K562 (cell line): ENCODE data around the gene MED15. TPM values are rescaled to one million over a fixed set of nuclear protein-coding genes. Genes with fewer than 3 reads are reported as not detected.

Experiments
- ATAC-seq: fragments of 200-7000 bp; cut with Tn5 transposase; 3 replicates; pipeline ENCODE4 v1.9.1; 2020; ENCODE audit warnings: moderate library complexity
- BruUV-seq: library from RNA; stranded (reverse); fragments of 400-500 nt; replicated peaks from 2 replicates; lab custom pipeline; 2021; lab: Mats Ljungman, UMichigan
- CTCF ChIA-PET: fragments of 300-600 bp; formaldehyde crosslinking; extraction: SDS; loops from one replicate; lab custom pipeline; 2021; ENCODE audit warnings: low intra/inter-chr PET ratio; lab: Yijun Ruan, JAX
- POLR2A ChIA-PET: fragments of 300-600, 350-650 bp; sonication (Branson Sonifier 250); formaldehyde crosslinking; extraction: SDS; loops from one replicate; lab custom pipeline; 2021; ENCODE audit warnings: antibody characterized with exemption, inconsistent platforms; lab: Yijun Ruan, JAX
- DNase-seq, 4 experiments: peaks; one replicate each; pipeline versions ENCODE4 v3.0.0 to v3.0.0-alpha.2; 2011 to 2018; ENCODE audit warnings: low spot score in 3 of 4, mixed read lengths in 3 of 4; ENCODE audit errors: extremely low read depth in 1 of 4
- FAIRE-seq: peaks from 2 replicates; lab custom pipeline; 2011; peaks lifted over from hg19 to GRCh38; lab: Jason Lieb, UNC
- H2AFZ ChIP-seq: 2 replicates; pipeline ENCODE4 v1.6.0; 2011; ENCODE audit warnings: low read depth, low read length, control low read depth, inconsistent platforms
- H3K27ac ChIP-seq: fragments of 200-600 bp; 3 replicates; pipeline ENCODE4 v1.8.0; 2011; ENCODE audit warnings: low read depth, mild to moderate bottlenecking, control low read depth, inconsistent platforms, low read length, moderate library complexity, mixed read lengths; ENCODE audit errors: extremely low read depth
- H3K27me3 ChIP-seq, 2 experiments: fragments of 300-600 bp in 1 of 2; 2 replicates in 1 of 2; 3 replicates in 1 of 2; pipeline versions ENCODE4 v1.6.0 to v1.8.0; 2011; ENCODE audit warnings: inconsistent platforms in 2 of 2, low read length in 2 of 2, mild to moderate bottlenecking in 1 of 2, mixed read lengths in 1 of 2, moderate library complexity in 1 of 2; ENCODE audit not compliant: control insufficient read depth in 2 of 2, insufficient read depth in 2 of 2
- H3K36me3 ChIP-seq: fragments of 300-600 bp; 3 replicates; pipeline ENCODE4 v1.8.0; 2011; ENCODE audit warnings: mild to moderate bottlenecking, low read length, inconsistent platforms; ENCODE audit not compliant: control insufficient read depth, insufficient read depth
- H3K4me1 ChIP-seq, 2 experiments: fragments of 200-600 bp in 1 of 2; replicated peaks in 1 of 2; 2 replicates in 1 of 2; 3 replicates in 1 of 2; pipeline versions ENCODE4 v1.5.1 to v1.8.0; 2011; ENCODE audit warnings: inconsistent platforms in 2 of 2, low read length in 2 of 2, mild to moderate bottlenecking in 1 of 2, mixed read lengths in 1 of 2, moderate library complexity in 1 of 2; ENCODE audit not compliant: control insufficient read depth in 2 of 2, insufficient read depth in 2 of 2
- H3K4me2 ChIP-seq: 2 replicates; pipeline ENCODE4 v1.6.1; 2011; ENCODE audit warnings: low read length, control low read depth, inconsistent platforms, mixed read lengths; ENCODE audit not compliant: insufficient read depth
- H3K4me3 ChIP-seq: fragments of 200-600 bp; sonication (generic), shearing (Covaris generic); 2 replicates; pipeline ENCODE4 v1.5.1; 2016; ENCODE audit warnings: control low read depth, inconsistent platforms
- H3K79me2 ChIP-seq: fragments of 200-600 bp; 3 replicates; pipeline ENCODE4 v1.8.0; 2011; ENCODE audit warnings: low read length, inconsistent platforms; ENCODE audit not compliant: control insufficient read depth, insufficient read depth
- H3K9ac ChIP-seq, 2 experiments: 2 replicates each; pipeline versions ENCODE4 v1.6.0 to v1.6.1; 2011; ENCODE audit warnings: low read depth in 2 of 2, low read length in 2 of 2, control low read depth in 1 of 2, inconsistent platforms in 1 of 2, mild to moderate bottlenecking in 1 of 2, mixed read lengths in 1 of 2; ENCODE audit not compliant: insufficient read depth in 1 of 2
- H3K9me1 ChIP-seq: one replicate; pipeline ENCODE4 v1.6.0; 2011; ENCODE audit warnings: inconsistent platforms, mild to moderate bottlenecking, low read length, moderate library complexity; ENCODE audit not compliant: control insufficient read depth, insufficient read depth
- H3K9me3 ChIP-seq: replicated peaks from 2 replicates; pipeline ENCODE4 v1.5.1; 2011; ENCODE audit warnings: low read depth, low read length, inconsistent platforms; ENCODE audit not compliant: control insufficient read depth, insufficient read depth
- H4K20me1 ChIP-seq: replicated peaks from 2 replicates; pipeline ENCODE4 v1.6.1; 2011; ENCODE audit warnings: low read length, inconsistent platforms, mixed read lengths; ENCODE audit not compliant: control insufficient read depth, insufficient read depth
- JUNB ChIP-seq: fragments of 450-650 bp; formaldehyde crosslinking; conservative IDR thresholded peaks from 2 replicates; pipeline ENCODE4 v1.4.0; 2020; ENCODE audit warnings: mild to moderate bottlenecking
- PHTF2 ChIP-seq: fragments of 250-450 bp; sonication (Bioruptor Pico); IDR thresholded peaks from 2 replicates; pipeline ENCODE4 v1.5.0; 2021; ENCODE audit warnings: mild to moderate bottlenecking
- RBM22 ChIP-seq: fragments of 200-400 bp; formaldehyde crosslinking; IDR thresholded peaks from 2 replicates; pipeline ENCODE4 v1.6.1; 2018; ENCODE audit warnings: low read length, low read depth; ENCODE audit not compliant: poor library complexity, severe bottlenecking
- SPI1 ChIP-seq: IDR thresholded peaks from 2 replicates; pipeline ENCODE4 v1.6.1; 2011; ENCODE audit warnings: low read depth, low read length, control low read depth, borderline replicate concordance
- TFE3 ChIP-seq: fragments of 450-650 bp; formaldehyde crosslinking; IDR thresholded peaks from 2 replicates; pipeline ENCODE4 v1.4.0; 2020; ENCODE audit warnings: mild to moderate bottlenecking, mixed read lengths
- THAP12 ChIP-seq: fragments of 250-450 bp; sonication (Bioruptor Pico); IDR thresholded peaks from 2 replicates; pipeline ENCODE4 v1.9.0; 2021; ENCODE audit warnings: mild to moderate bottlenecking, inconsistent platforms
- THRB ChIP-seq: fragments of 450-650 bp; formaldehyde crosslinking; conservative IDR thresholded peaks from 2 replicates; pipeline ENCODE4 v1.4.0; 2022; ENCODE audit warnings: mild to moderate bottlenecking, missing genetic modification characterization
- ZBTB11 ChIP-seq, 3 experiments: fragments of 200-800 bp in 1 of 3; fragments of 250-450 bp in 1 of 3; fragments of 450-650 bp in 1 of 3; sonication (Bioruptor Pico) in 1 of 3; sonication (Bioruptor generic) in 1 of 3; formaldehyde crosslinking in 1 of 3; IDR thresholded peaks; 2 replicates each; pipeline versions ENCODE4 v1.6.1 to v1.8.0; 2016 to 2022; ENCODE audit warnings: mild to moderate bottlenecking in 2 of 3, missing genetic modification characterization in 2 of 3, missing compliant biosample characterization in 1 of 3, moderate library complexity in 1 of 3
- ZBTB26 ChIP-seq: fragments of 450-650 bp; formaldehyde crosslinking; IDR thresholded peaks from 2 replicates; pipeline ENCODE4 v1.4.0; 2022; ENCODE audit warnings: missing genetic modification characterization
- WGBS: fragments of 100-300 bp; shearing (Covaris generic); methylation state at CpG from one replicate; pipeline ENCODE4 v1.1.6; 2016; ENCODE audit warnings: low coverage, mixed read lengths; ENCODE audit not compliant: insufficient coverage; ENCODE audit errors: missing lambda C conversion rate; 5-methylcytosine and 5-hydroxymethylcytosine counted together
- in situ Hi-C: fragments of 300-500 bp; cut with MboI; formaldehyde crosslinking; loops from 4 replicates; pipeline ENCODE4 v1.15.0; 2018; ENCODE audit warnings: inconsistent platforms, mixed read lengths
- intact Hi-C: fragments of 100-400 bp; cut with micrococcal nuclease; formaldehyde crosslinking; loops from 2 replicates; pipeline ENCODE4 v1.14.2; 2022
- polyA plus RNA-seq, 8 experiments: library from polyadenylated mRNA; depleted of rRNA in 4 of 8; stranded (reverse) in 5 of 8; unstranded in 3 of 8; fragments of >200 nt; fragmentation: Nextera tagmentation in 2 of 8; fragmentation: Illumina TruSeq in 1 of 8; extraction: Ambion mirVana in 2 of 8; extraction: Trizol in 1 of 8; gene quantifications; 2 replicates each; pipeline versions ENCODE4 v1.2.1 to v1.2.3, GENCODE V29; 2011 to 2014; ENCODE audit warnings: inconsistent platforms in 1 of 8, missing spikeins in 1 of 8
- total RNA-seq, 7 experiments: library from RNA; depleted of rRNA in 6 of 7; stranded (reverse); fragments of >200 nt in 6 of 7; fragmentation: Illumina TruSeq in 2 of 7; extraction: Trizol in 2 of 7; gene quantifications; 2 replicates each; pipeline versions ENCODE4 v1.2.1 to v1.2.3, GENCODE V29; 2011 to 2021; ENCODE audit warnings: low replicate concordance in 1 of 7

Gene MED15
- total and polyA plus RNA-seq, 9 of the 15 experiments (the other 6 are each of a cell fraction or from before 2014, with no cell fraction given) = 4.0 to 271 (median 60.1) TPM

- in situ Hi-C loops = no loop called here
- ChIA-PET CTCF (interaction anchor here (1.0 kb wide), 1 partner anchor 10 kb away, joined by 5 read pairs; no protein-coding TSS in a partner anchor), POLR2A (interaction anchor here (0.7 to 1.0 kb wide), 2 partner anchors 9 to 242 kb away, joined by 3 to 6 read pairs; no protein-coding TSS in a partner anchor)
- no peaks in the 10 kb centered on the region for H3K36me3 ChIP-seq
- FAIRE-seq (no peak), ATAC-seq (no peak), DNase-seq (no peak)
- H3K79me2 ChIP-seq = peaks cover 14% of the 10 kb centered on the region
- H3K4me2 ChIP-seq = no peak overlapping the region
- TF ChIP-seq ZBTB26 (CRISPR knock-in tag) (0 out of 2 replicates have a peak, but pooled peaks have one; percentile 34), THAP12 (peak; percentile 5; the same call in 1 of the 2 replicates), RBM22 (no peak), SPI1 (no peak), ZBTB11 (CRISPR knock-in tag; IDR thresholded peaks at IDR 0.05) (0 out of 6 replicates have a peak, but pooled peaks of 1 of the 3 experiments have one; percentile 35), THRB (CRISPR knock-in tag) (no peak), PHTF2 (0 out of 2 replicates have a peak, but pooled peaks have one; percentile 55), JUNB (CRISPR knock-in tag) (no peak), TFE3 (CRISPR knock-in tag) (peak; percentile 17; the same call in 1 of the 2 replicates)
- no peak overlapping the region for H3K4me3 ChIP-seq
- 0 out of 4 replicates have a peak overlapping the region, but pooled peaks of 1 of the 2 experiments have one; percentile 6 for H3K9ac ChIP-seq
- peaks cover 10 to 26% of the 10 kb centered on the region in 2 experiments for H3K4me1 ChIP-seq
- intact Hi-C loops = loop anchor here (10.0 kb wide), 1 partner anchor 415 kb away; the partner anchor contains the start of gene CRKL
- 52% methylated on average over 7 of the region's 7 CpGs for WGBS
- H2AFZ ChIP-seq = no peak overlapping the region
- H3K27me3 ChIP-seq = no peaks in the 10 kb centered on the region; a peak in 1 of 5 replicates
- no TSS peak for BruUV-seq
- no peaks in the 10 kb centered on the region for H3K9me3 ChIP-seq
- H4K20me1 ChIP-seq = peaks cover 9% of the 10 kb centered on the region; the same call in 1 of the 2 replicates
- H3K27ac ChIP-seq = no peak overlapping the region
- peaks cover under 1% of the 10 kb centered on the region for H3K9me1 ChIP-seq
These were observed 7.6 kb upstream of the MED15 start for GRCh38 chr22:20499769-20500168.
